ENCODE data around the gene CCR5AS.

CCR5AS gene

GRCh38 chr3:46435081-46435726 is 28.3 kb upstream of the CCR5AS start:
- H4K20me1 ChIP-seq (replicated peaks in 1 of 2; ENCODE audit: control insufficient read depth in 1 of 2, insufficient read depth in 2 of 2, low read length in 2 of 2) = no peaks in the 10 kb centered on the region
- H2AFZ ChIP-seq (ENCODE audit: low read length) = no peak overlapping the region
- H3K27me3 ChIP-seq (replicated peaks in 1 of 4; ENCODE audit: control insufficient read depth in 3 of 4, extremely low read depth in 1 of 4, insufficient read depth in 3 of 4, low read length in 3 of 4) = no peaks in the 10 kb centered on the region
- no peak overlapping the region for H2BK20ac ChIP-seq (ENCODE audit: low read length)
- DNase-seq (ENCODE audit: low read depth in 1 of 2, low spot score in 2 of 2) (no peak), FAIRE-seq (no peak)
- 87% methylated on average over 3 of the region's 3 CpGs; no CpG with 5 or more reads in 1 of the 2 experiments for WGBS, 2 experiments (ENCODE audit: extremely low coverage in 1 of 2, insufficient coverage in 1 of 2, insufficient read length in 1 of 2, insufficient replicate concordance in 2 of 2, low coverage in 1 of 2, low lambda C conversion rate in 2 of 2, missing lambda C conversion rate in 1 of 2)
- H3K4me2 ChIP-seq (ENCODE audit: insufficient read depth in 1 of 2, low read depth in 2 of 2, low read length in 2 of 2) = no peak overlapping the region
- ChIA-PET CTCF (ENCODE audit: partially characterized antibody) (interaction anchor here (1.0 to 3.4 kb wide), 4 partner anchors 8 to 27 kb away, joined by 3 to 18 read pairs (median 3); no protein-coding TSS in a partner anchor), POLR2A (ENCODE audit: partially characterized antibody) (no interaction called here)
- H3K79me1 ChIP-seq (ENCODE audit: low read depth, low read length) = no peaks in the 10 kb centered on the region
- no peak overlapping the region for H3K27ac ChIP-seq (ENCODE audit: low read depth, low read length)
- no peak for TF ChIP-seq FOSL1 (IDR thresholded peaks at IDR 0.05; ENCODE audit: insufficient read depth, low read depth, low read length)
- H3K4me3 ChIP-seq (ENCODE audit: extremely low read depth in 1 of 4, insufficient read depth in 2 of 4, low read depth in 3 of 4, low read length in 4 of 4) = no peak overlapping the region
- H2BK120ac ChIP-seq (replicated peaks; ENCODE audit: low read depth, low read length) = no peak overlapping the region
- no peak overlapping the region for H4K5ac ChIP-seq (ENCODE audit: insufficient read length, low read depth, low read length)
- H3K23me2 ChIP-seq (ENCODE audit: low read depth, low read length) = no peaks in the 10 kb centered on the region
- no peak overlapping the region for H2BK12ac ChIP-seq (ENCODE audit: low read depth, low read length)
- no peak overlapping the region for H3K56ac ChIP-seq (replicated peaks; ENCODE audit: insufficient read length, low read depth, low read length)
- H3K4ac ChIP-seq (replicated peaks; ENCODE audit: insufficient read length, low read depth, low read length) = no peak overlapping the region
- no peaks in the 10 kb centered on the region for H3K36me3 ChIP-seq (ENCODE audit: control insufficient read depth in 2 of 4, insufficient read depth in 4 of 4, low read length in 3 of 4)
- H3K9me3 ChIP-seq (ENCODE audit: insufficient read depth in 2 of 2, low read depth in 1 of 2, low read length in 1 of 2) = peaks cover 5% of the 10 kb centered on the region in 2 experiments; a peak in 3 of 4 replicates
- H3K79me2 ChIP-seq (ENCODE audit: control insufficient read depth in 1 of 2, insufficient read depth in 2 of 2, low read length in 2 of 2) = no peaks in the 10 kb centered on the region
- no peak overlapping the region for H2BK5ac ChIP-seq (ENCODE audit: low read depth, low read length)
- H2BK15ac ChIP-seq (ENCODE audit: low read length) = 0 out of 2 replicates have a peak overlapping the region, but pooled peaks have one; percentile 29
- no peak overlapping the region for H3K23ac ChIP-seq (ENCODE audit: insufficient read length)
- no peaks in the 10 kb centered on the region for H3K4me1 ChIP-seq (replicated peaks in 1 of 4; ENCODE audit: control insufficient read depth in 3 of 4, insufficient read depth in 4 of 4, low read length in 3 of 4)
- H3K9ac ChIP-seq (replicated peaks in 1 of 4; ENCODE audit: extremely low read depth in 1 of 4, low read depth in 3 of 4, low read length in 3 of 4) = no peak overlapping the region
- H3K14ac ChIP-seq (ENCODE audit: insufficient read length) = no peak overlapping the region
- H3K18ac ChIP-seq (ENCODE audit: extremely low read depth, low read length) = no peak overlapping the region
- H4K8ac ChIP-seq (ENCODE audit: extremely low read depth, insufficient read depth, low read length) = no peak overlapping the region
- H2AK5ac ChIP-seq (ENCODE audit: low read depth, low read length) = no peak overlapping the region
- H4K91ac ChIP-seq (replicated peaks; ENCODE audit: insufficient read length, low read length) = no peak overlapping the region
